Fibroblast of skin of right quadriceps (primary cell): Measurements from ENCODE around the gene LRRC56.
A peak's percentile ranks its signal among the peaks of the same experiment; 100 is the strongest.

ENCODE experiments used
- DNase-seq: peaks from one replicate; pipeline ENCODE4 v3.0.0-alpha.2; 2013

LRRC56 gene

DNA sequence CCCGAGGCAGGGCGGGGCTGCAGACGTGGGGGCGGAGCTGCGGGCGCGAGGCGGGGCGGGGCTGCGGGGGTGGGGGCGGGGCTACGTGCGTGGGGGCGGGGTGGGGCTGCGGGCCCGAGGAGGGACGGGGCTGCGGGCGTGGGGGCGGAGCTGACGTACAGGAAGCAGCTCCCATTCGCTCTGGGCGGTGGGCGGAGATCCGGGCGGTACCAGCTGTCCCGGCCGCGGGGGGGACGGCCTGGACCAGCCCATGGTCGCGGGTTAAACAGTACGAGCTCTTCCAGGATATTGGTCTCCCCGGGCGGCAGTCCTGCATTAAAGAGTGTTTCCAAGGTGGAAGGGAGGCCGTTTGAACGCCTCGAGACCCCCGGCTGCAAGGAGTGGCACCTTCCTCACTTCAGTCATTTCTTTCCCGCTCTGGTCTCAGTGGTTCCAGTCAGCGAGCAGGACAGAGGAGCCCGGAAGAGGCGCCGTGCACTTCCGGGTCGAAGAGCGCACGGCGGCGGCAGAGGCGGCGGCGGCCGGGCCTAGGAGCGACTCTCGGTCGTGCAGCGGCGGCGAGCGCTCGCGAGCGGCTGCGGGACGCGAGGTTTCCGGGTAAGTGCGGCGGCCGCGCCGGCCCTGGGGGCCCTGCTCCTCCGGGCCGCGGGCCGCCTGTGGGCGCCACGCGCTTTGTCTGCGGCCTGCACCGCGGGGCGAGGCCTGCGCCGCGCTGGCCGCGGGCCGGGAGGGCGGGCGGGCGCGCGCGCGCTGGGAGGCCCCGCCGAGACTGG is 38.9 kb downstream of the LRRC56 start, which contains the start of gene PHRF1:
TSS of gene PHRF1 (plus strand) at position 475 of the 773 bp plus-strand sequence. CDS start 5,043 bp downstream, outside the sequence.
- DNase-seq: peak; percentile 94

GRCh38 chr11:576811-577610 is 39.7 kb downstream of the LRRC56 start:
- no peak for DNase-seq

DNA sequence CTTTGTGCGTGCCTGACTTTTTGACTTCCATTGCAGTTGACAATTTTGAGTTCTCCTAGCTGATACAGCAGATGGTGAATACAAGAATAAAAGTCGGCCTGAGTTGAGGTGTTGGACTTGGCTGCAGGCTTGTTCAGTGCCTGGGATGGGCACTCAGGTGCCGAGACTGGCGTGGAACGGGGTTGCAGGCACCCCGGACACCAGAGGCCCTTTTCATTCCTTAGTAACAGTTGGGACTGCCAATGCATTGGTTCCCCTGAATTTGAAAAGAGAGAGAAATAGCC is 40.2 kb downstream of the LRRC56 start:
- no peak for DNase-seq

DNA sequence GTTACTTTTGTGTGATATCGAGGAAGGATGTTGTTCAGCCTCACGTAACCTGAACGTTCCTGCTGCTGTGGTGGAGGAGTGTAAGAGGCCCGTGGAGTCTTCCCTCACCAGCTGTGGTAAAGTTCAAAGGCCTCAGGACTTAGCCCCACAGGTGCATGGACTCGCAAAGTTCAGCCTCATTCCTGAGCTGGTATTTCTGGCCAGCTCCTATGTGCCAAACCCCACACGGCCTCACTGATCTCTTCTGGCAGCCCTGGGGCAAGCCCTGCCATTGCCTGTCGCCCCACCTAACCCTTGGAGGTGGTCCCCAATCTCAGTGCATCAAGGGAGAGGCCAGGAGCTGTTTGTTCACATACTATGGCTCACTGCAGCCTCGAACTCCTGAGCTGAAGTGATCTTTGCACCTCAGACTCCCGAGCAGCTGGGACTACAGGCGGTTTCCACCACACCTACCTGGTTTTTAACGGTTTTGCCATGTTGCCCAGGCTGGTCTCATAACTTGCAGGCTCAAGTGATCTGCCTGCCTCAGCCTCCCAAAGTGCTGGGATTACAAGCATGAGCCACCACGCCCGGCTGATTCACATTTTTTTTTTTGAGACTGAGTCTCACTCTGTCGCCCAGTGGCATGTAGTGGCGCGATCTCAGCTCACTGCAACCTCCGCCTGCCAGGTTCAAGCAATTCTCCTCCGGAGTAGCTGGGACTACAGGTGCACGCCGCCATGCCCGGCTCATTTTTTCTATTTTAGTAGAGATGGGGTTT is 41.1 kb downstream of the LRRC56 start:
- no peak for DNase-seq

DNA sequence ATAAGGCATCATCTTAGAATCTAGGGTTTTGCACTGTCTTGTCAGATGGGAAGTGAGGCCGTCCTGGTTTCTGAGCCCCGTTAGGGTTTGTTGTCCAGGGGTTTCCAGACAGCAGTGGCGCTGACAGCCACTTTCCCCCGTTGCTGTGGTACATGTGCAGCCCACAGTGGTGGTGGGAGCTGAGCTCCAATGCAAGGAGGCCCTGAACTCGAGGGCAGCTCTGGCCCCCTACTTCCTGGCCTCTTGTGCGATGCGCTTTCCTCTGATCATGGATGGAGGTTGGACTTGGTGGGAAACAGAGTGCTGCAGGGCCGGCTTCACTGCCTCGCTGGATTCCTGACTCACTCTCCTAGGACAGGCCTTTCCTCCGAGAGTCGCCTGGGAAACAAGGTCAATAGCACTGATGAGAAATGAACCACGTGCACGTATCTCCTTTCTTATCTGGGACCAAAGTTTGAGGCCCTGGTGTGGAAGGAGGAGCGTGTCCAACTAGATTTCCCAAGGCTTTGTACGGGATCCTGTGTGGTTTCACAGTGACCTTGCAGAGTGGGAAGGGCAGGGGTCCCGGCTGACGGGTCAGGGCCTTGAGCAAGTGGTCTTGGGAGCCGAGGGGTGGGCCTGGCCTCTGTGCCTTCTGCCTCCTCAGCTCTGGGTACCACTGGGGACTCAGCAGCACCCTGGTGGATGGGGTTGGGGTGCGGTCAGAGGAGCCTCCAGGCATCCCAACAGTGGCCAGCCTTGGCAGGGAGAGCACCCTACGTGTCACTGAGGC is 42.7 kb downstream of the LRRC56 start:
- no peak for DNase-seq

DNA sequence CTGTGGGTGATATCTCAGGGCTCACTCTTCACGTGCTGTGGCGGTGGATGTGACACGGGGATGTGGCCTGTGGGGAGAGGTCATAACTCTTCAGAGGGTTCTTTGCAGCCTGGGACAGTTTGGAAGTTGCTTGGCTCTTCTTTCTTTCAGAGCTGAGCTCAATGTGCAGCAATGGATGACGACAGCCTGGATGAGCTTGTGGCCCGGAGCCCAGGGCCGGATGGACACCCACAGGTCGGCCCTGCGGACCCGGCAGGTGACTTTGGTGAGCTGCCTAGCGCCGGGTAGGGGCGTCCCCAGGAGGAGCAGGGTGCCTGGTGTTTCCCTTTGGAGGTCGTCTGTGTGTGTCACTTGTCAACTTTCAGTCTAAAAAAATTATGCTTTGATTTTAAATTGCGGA is 44.0 kb downstream of the LRRC56 start:
- no peak for DNase-seq

DNA sequence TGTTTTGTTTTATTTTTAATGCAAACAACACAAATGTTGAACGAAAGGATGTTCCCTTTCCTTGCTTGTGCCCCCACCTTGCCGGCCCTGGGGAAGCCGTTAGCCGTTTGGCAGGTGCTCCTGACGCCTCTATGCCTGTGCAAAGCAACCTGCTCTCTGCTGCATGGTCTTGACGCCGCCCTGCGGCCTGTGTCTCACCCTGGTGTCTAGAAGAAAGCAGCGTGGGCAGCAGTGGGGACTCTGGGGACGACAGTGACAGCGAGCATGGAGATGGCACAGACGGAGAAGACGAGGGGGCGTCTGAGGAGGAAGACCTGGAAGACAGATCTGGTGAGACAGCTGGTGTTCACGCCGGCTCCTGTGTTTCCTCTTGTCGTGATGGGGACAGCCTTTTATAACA is 44.4 kb downstream of the LRRC56 start:
- DNase-seq: no peak

DNA sequence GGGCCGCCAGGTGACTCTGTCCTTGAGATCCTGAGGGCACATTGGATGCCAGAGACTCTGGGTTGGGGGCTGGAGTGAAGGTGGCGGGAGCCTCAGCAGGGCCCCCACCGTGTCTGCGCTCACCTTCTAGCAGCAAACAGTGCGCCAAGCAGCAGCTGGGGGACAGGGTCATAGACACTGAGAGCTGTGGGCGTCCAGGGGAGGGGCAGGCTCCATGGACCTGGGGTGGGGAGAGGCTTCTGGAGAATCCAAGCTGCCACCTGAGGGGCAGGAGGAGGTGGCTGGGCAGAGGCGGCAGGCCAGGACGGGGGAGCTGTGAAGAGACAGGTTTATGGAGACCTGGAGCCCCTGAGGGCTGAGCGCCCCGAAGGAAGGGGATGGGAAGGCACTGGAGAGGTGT is 47.0 kb downstream of the LRRC56 start:
- no peak for DNase-seq

DNA sequence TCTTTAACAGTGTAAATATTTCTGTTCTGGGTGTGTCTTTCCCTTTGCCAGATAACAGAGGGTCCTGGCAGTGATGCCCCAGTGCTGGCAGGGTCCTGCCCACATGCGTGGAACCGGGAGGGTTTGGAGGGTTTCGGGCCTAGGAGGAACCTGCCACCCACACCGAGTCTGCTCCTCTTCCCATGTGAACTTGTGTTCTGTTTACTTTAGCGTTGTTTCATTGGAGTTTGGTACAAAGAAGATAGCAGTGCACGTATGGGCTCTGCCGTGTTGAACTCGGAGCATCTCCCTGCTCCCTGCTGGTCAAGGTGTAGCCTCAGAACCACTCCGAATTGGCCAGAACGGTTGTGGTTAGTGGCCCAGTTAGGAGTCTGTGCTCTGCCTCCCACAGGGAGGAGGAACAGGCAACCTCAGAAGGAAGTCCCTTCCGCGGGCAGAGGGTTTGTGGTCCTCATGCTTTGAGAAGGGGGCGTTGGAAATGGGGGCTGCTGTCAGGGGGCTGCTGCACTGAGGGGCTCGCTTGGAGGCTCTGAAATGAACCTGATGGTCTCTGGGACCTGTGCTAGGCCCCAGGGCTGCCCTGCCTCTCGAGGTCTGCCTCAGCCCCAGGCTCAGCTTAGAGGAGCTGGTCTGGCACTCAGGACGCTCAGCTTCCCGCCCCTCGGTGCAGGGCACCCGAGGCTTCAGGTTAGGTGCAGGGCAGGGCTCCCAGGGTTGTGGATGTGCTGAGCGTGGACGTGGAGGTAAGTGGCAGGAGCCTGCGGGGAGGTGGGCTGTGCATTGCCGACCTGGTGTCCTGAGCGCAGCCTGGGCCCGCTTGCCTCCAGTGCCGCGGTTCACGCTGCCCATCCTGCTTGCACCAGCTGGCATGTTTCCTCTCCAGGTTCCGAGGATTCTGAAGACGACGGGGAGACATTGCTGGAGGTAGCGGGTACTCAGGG is 49.3 kb downstream of the LRRC56 start:
- no peak for DNase-seq

GRCh38 chr11:587546-587945 is 50.2 kb downstream of the LRRC56 start:
- DNase-seq: no peak

- DNase-seq: no peak
Observed at GRCh38 chr11:587978-588380, 50.7 kb downstream of the LRRC56 start.

- DNase-seq: no peak
Observed at GRCh38 chr11:589798-590197, 52.5 kb downstream of the LRRC56 start.

- no peak for DNase-seq
Observed at GRCh38 chr11:590997-591396, 53.7 kb downstream of the LRRC56 start.

DNA sequence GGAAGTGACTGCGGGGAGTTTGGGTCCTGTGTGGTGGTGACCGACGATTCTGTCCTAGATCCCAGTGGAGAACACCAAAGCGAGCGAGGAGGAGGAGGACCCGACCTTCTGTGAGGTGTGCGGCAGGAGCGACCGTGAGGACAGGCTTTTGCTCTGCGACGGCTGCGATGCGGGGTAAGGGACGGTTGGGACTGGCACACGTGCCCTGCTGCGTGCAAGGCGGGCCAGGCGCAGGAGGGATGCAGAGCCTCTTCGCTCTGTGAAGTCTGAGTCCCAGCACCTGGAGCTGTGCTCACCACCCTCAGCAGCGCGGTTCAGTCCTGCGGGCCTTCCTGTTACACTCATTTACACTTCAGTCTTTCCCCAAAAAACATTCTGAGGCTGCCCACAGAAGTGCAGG is 55.2 kb downstream of the LRRC56 start:
- DNase-seq: no peak

- no peak for DNase-seq
Observed at GRCh38 chr11:592918-593317, 55.6 kb downstream of the LRRC56 start.

DNA sequence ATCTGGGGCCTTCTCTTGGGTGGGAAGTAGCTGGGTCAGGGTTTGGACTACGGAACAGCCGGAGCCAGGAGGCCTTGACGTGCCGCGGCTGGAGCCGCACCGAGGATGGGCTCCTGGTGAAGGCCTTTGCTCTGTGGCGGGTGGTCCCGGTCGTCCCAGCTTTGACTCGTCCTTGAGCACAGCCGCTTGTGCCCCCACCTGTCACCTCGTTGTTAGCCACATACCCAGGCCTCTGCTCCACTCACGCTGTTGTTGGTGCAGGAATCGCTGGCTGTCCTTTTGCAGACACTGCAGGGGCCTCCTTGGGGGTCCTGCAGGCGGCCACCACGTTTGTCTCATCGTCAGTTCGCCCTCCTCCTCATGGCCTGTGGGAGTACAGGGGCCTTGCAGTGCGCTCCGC is 56.0 kb downstream of the LRRC56 start:
- no peak for DNase-seq

DNA sequence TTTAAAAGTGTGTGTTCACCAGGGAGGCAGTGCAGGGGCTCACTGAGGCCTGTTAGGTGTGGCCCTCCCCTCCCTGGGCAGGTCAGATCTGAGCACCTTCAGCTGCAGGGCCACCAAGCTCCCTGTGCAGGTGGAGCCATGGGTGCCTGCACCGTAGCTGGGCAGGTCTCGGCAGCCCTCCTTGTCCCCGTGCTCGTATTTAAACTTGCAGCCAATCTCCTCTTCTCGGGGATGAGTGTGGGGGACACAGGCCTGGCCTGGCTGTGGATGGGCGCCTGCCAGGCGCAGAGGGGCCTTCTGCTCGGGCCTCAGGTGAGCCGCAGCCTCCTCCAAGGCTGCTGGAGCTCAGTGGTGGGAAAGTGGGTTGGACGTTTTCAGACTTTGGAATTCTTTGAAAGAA is 58.1 kb downstream of the LRRC56 start:
- no peak for DNase-seq

GRCh38 chr11:596374-596773 is 59.0 kb downstream of the LRRC56 start:
- DNase-seq: no peak

- no peak for DNase-seq
Observed at GRCh38 chr11:597166-597725, 59.9 kb downstream of the LRRC56 start.

- no peak for DNase-seq
Observed at GRCh38 chr11:598005-598680, 60.8 kb downstream of the LRRC56 start.
